SIG-M5 treated with dmso at 0.1 percent for 504 hours (cell line): ENCODE measurements around the gene CDKN1B.
A peak's percentile ranks its signal among the peaks of the same experiment; 100 is the strongest.

Experiments used
- DNase-seq: peaks from one replicate; lab custom pipeline; 2025; ENCODE audit not compliant: unreplicated experiment; lab: John Stamatoyannopoulos, UW

CDKN1B gene

DNA sequence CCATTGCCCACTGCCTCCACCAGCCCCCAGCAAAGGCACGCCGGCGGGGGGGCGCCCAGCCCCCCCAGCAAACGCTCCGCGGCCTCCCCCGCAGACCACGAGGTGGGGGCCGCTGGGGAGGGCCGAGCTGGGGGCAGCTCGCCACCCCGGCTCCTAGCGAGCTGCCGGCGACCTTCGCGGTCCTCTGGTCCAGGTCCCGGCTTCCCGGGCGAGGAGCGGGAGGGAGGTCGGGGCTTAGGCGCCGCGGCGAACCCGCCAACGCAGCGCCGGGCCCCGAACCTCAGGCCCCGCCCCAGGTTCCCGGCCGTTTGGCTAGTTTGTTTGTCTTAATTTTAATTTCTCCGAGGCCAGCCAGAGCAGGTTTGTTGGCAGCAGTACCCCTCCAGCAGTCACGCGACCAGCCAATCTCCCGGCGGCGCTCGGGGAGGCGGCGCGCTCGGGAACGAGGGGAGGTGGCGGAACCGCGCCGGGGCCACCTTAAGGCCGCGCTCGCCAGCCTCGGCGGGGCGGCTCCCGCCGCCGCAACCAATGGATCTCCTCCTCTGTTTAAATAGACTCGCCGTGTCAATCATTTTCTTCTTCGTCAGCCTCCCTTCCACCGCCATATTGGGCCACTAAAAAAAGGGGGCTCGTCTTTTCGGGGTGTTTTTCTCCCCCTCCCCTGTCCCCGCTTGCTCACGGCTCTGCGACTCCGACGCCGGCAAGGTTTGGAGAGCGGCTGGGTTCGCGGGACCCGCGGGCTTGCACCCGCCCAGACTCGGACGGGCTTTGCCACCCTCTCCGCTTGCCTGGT lies at the start of gene CDKN1B:
TSS of gene CDKN1B (plus strand) at position 576 of the 793 bp plus-strand sequence. CDS start 472 bp downstream, outside the sequence.
- DNase-seq = peak; percentile 92

DNA sequence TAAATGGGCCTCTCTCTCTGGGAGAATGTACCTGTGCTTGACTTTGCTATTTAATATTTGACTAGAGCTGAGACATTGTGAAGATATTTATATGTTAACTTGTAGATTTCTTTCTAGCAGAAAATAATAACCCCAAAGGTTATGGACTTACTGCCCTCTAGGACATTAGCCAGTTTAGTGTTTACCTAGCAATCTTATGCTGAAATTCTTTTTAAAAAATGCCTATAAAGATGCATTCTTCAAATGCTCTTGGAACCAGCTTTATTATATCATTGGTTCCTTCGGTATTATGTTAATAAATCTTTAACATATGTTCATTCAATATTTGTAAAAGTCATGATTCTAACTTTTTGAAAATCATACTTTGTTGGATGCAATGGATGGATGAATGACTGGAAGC lies 49.2 kb upstream of the CDKN1B start:
- DNase-seq = no peak

DNA sequence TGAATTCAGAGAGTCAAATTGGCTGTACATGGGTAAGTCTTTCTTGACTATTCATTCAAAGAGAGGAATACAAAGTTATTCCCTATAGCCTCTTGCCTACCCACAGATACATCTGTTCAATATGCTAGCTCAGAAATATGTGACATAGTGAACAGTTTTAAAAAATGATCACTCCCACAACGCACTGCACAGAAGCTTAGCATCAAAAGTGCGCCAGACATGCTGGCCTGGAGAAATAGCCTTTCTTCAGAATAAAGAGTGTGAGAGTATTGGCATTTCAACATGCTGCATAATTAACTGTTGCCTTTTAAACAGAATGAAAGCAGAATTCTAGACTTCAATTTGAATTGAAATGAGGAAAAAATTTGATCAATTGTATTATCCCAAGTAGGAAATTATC lies 48.1 kb upstream of the CDKN1B start:
- no peak for DNase-seq

DNA sequence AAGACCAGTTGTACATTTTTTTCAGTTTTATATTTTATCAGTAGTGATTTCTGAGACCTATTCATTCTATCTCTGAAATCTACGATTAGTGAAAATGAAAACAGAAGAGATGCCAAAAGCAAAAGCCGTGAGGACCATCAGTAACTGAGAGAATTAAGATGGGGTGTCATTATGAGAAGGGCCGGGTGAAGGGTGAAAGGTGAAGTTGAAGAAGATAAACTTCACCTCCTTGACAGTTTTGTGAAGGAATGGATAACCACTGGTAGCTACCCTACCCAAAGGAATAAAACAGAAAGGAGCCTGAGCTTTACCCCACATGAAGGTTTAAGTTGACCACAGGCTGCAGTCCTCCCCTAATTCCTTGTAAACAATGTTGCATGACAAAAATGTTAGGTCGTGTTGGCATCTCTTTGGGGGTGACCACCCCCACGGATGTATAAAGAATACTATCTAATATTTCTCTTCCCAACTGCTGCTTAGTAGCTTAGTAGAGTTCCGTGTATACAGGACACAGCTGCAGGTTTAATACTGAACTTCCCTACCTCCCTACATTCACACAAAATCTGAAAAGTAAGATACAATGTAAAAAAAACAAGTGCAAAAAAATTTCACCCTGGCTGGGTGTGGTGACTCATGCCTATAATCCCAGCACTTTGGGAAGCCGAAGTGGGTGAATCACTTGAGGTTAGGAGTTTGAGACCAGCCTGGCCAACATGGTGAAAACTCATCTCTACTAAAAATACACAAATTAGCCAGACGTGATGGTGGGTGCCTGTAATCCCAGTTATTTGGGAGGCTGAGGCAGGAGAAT lies 45.1 kb upstream of the CDKN1B start:
- no peak for DNase-seq

DNA sequence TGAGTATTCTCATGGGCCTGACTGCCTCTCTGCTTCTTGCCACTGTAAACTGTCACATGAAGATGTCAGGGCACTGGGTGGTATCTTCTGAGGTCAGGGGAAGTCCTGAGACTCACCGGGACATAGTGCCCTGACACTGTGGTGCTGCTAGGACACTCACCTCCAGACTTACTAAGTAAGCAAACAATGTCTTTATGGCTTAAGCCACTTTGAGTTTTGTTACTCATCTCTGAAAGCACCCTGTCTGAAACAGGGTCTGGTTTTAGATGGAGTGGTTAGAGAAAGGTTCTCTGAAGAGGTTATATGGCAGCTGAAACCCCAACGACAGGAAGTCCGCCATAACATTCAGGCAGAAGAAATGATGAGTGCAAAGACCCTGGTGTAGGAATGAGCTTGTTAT lies 43.9 kb upstream of the CDKN1B start:
- DNase-seq = no peak

DNA sequence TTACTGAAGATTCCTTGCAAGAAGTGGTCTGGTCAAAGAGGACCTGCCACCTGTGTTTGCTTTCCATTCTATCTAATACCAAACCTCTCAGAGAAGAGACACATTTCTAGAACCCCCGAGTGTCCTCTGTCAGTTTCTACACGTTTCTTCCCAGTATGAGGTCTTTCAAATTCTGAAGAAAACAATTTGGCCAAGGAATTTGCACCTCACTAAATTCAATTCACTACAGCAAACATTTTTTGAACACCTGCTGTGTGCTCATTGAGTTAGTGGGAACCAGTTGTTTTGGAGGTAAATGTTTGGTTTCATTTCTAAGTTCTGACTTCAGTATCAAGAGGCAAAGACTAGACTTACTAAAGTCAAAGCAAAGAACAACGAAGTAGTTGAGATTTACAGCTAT lies 40.6 kb upstream of the CDKN1B start:
- DNase-seq = no peak

DNA sequence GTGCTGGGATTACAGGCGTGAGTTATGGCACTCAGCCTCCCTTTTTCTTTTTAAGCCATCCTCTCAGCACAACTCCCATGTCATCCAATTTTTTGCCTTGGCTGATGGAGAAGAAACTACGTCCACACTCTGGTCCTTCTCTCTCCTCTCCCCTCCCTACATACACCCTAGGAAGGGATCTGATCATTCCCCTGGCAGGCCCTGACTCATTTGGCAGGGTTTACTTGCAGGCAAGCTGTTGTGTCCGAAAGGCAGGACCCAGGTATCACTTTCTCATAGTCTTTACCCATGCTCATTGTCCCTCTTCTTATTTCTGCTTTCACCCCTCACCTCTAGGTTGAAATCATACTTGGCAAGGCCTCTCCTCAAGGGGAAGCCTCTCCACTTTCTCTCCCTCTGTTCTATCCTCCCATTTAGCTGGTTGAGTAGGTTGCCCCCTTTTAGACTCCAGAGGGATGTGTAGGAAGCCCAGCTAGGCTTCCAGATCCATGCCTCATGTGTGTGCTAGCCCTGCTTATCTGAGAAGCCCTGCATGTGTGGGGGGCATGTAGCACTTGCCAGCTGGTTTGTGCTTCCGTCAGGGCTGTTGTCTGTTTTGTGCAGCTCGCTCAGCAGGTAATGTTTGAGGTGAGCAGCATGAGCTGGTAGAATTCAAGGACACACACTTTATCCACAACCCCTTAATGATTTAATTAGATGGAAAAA lies 36.0 kb upstream of the CDKN1B start:
- no peak for DNase-seq

DNA sequence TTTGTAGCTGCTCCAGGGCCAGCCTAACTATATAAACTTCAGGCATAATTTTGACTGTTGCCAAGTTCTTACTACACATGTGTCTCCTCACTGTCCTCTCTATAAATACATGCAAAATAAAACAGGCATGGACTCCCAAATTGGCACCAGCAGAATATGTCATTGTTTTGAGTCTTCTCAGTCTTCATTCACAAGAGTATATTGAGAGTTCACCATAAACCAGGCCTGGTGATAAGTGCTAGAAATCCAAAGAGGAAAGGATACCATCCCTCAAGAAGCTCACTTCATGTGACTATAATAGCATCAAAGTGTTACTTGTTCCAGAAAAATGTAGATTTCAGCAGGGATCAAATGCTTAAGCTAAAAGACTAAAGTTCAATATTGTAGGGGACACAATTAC lies 34.9 kb upstream of the CDKN1B start:
- DNase-seq = no peak

DNA sequence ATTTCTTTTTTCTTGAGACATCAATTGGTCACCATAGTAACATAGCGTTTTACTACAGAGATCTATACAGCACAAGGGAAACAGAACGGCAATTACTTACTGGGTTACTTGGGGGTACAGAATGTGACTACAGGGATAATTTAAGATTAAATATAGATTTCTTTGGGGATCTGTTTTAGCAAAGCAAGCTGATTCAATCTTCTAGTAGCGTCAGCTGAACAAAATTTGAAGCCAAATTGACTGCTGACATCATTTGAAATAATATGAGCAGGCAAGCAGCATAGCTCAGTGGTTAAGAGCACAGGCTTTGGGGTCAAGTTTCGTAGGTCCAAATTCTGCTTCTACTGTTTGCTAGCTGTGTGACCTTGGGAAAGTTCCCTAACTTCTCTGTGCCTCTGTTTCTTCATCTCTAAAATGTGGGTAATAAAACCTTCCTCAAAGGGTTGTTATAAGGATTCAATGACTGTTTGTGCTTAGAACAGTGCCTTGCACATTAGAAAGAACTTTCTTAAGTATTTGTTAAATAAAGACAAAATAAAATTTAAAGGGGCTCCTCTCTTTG lies 34.0 kb upstream of the CDKN1B start:
- DNase-seq = no peak

DNA sequence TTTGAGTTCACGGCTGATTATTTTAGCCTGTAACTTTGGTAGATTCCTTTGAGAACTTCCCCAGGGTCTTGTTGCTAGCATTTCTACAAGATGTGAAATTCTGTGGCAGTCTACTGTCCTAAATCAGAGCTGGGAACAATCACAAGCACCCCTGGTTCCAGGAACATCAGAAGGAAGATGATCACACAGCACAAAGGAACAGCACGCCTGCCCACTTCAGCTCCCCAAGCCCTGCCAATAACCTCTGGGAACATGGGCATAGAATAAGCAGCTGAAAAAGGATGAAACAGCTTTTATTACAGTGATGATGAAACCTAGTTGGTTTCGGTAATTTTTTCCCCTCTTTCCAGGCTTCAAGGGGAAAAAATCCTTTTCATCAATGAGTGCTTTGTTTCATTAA lies 33.4 kb upstream of the CDKN1B start:
- no peak for DNase-seq

DNA sequence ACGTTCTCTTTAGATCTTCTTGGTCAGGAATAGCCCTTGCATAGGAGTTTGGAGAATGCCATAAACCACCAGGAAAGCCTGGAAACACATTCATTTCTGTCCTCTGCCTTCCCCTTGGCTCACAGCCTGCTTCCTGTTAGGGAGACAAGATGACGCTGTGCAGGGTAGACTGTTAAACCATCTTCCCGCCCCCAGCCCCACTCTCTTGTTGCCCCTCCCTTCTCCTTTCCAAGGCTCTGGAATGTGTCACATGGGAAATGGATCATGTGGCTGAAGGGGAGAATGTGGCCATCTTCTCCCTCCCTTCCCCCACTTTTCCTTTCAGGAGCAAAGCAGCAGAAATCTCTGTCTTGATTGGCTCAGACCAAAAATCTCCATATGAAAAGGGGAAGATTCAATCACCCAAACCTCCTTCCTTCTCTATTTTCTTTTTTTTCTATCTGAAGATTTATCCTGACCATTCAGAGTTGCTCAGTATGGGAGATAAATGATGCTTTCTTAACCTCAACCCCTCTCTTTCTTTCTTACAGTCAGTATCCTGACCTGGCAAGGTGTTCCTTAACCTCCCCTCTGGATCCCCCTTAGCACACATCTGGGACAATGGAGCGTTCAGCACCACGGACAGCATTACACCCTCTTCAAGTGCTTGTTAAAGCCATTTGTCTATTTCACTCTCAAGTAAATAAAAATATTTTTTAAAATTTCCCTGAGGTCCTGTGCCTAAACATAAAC lies 32.6 kb upstream of the CDKN1B start:
- peak; percentile 5 for DNase-seq

DNA sequence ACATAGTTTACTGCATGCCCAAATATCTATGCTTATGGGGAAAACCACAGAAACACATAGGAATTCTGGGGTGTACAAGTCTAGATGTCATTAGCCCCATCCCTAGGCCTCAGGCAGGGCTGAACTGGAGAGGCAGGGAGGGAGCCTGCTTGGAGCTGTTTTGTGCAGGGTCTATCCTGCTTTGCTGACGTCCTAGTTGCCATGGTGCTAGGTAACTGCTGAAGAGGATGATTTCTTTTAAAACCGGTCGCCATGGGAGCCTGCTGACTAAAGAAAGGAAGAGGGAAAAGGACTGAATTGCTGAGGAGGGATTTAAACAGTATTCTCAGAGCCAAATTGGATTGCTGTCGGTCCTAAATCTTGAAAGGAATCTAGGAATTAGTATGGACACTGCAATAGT lies 31.9 kb upstream of the CDKN1B start:
- DNase-seq = no peak

DNA sequence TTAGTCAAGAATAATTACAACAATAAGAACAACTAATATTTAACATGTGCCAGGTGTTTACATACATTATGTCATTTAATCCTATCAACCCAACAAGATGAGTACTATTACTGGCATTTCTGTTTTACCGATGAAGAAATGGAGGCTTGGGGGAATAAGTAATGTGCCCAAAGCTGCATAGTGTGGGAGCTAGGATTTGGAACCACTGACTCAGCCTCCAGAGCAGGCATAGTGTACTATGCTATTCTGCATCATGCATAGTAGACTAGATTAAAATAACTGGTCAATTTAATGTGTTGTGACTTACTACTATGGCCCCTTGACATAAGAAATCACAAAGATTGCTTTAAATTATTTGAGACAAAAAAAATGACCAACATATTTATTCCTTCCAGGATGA lies 30.7 kb upstream of the CDKN1B start:
- no peak for DNase-seq

DNA sequence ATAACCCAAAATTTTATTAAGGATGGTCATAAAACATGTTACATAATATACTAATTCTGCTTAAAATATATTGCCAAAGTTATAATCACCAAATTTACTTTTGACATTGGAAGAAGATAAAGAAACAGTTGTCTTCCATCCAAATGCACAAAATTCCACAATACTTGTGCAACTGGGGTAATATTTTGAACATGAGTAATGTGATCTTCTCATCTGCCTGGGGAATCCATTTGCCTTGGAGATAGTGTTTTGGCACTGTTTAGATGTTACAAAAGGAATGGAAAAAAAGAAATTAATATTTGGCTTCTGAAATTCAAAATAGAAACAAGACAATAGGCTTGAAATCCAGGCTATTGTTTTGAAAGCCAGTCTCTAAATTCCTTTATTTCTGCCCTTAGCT lies 30.2 kb upstream of the CDKN1B start:
- DNase-seq = no peak

DNA sequence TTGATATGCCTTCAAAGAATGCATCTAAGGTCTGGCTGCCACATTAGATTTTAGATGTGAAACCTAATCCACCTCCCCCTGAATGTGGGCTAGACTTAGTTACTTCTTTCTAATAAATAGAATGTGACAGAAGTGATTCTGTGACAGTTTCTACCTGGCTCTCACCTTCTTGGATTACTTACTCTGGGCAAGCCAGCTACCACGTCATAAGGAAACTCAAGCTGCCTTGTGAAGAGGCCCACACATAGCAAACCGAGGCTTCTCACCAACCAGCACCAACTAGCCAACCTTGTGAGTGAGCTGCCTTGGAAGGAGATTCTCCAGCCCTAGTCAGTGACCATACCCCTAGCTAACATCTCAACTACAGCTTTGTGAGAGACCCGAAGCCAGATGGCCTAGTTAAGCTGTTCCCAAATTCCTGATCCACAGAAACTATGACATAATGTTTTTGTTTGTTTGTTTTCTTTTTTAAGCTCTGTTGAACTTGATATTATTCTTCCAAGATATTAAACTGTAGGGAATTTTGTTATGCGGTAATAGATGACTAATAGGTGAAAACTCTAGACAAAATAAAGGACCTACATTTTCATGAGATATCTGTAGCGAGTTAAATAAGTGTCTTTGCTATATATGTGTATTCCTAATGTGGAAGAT lies 27.4 kb upstream of the CDKN1B start:
- DNase-seq = no peak

DNA sequence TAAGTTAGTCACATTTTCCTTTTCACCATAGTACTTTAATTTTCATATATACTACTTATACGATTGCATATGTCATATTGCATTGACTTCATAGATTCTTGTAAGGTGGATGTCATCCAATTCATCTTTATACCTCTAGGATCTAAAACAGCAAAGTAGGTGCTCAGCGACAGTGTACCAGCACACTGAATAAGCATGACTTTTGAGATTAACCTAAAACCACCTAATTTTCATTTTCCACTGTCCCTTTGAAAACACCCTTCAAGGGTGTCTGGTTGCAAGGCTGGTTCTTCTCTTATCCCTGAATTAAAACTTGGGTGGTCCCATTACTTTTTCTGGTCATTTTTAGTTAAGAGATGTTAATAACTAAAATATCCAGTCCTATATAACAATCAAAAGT lies 25.6 kb upstream of the CDKN1B start:
- DNase-seq = no peak

DNA sequence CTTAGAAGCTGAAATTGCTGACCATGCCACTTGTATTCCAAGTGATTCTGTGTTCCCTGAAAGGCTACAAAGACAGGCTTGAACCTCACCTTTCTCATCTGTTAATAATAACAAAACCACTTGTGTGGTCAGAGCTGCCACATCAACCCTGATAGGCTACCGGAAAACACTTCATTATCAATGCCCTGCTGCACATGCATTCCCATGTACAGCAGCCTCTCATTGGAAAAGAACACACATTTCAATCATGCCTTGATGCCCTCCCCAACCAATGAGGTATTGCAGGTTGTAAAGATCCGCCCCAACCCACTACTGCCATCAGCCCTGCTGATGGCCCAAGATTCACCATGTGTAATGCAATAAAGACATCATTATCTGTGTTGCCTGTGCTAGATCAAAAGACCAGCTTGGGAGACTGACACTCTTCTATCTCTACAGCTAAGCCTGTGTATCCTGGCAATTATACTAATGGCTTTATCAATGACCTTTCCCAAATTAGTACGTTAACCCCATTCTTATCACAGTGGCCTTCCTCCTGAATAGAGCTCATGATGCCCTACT lies 24.0 kb upstream of the CDKN1B start:
- DNase-seq = no peak

DNA sequence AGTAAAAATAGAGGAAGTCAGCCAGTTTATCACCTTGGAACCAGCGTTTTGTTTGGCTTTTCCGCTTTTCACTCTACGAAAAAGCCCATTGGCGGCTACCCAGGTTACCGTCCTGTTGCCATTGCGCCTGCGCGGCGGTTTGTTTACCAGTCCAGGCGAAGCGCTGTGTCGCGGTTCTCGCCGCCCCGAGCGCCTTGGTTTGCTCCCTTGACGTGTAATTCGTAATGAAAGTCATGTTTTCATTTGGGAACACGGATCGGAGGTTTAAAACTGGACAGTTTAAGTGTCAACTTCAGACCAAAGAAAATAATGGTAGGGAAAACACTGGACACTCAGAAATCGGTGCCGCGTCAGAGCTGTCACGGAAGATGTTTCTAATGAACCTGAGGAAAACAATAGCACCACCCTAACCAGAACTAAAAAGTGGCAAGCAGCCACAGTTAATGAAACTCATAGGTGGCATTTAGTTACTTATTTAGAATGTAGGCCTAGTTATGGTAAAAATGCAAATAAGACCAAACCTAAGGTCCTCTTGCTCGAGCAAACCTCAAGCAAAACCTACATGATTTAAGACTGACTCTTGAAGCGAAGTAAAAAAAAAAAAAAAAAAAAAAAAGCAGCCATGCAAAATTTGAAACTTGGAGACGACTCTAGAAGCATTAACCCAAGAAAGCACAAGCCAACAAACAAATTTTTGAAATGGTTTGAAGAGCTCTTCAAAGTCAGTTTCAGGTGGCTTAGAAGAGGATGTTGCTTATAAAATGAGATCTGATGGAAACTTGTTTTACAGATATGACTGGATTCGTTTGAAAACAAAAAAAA lies 20.4 kb upstream of the CDKN1B start:
- DNase-seq = peak; percentile 86

DNA sequence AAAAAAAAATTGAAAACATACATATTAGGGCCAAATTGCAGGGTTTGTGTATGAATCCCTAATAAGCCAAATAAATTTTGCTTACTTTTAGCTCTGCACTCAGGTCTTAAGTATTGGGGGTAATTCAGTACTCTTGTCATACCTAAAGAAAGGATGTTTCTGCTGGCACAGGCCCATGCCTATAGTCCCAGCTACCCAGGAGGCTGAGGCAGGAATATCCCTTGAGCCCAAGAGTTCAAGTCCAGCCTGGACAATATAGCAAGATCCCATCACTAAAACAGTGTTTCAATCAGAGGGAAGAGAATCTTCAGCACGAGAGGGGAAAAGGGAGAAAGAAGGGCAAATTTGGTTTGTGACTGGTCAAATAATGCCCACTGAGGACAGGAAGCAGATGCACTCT lies 17.8 kb upstream of the CDKN1B start:
- no peak for DNase-seq
